PC-9 (cell line): ENCODE measurements around the gene ZNF555. TPM values are rescaled to one million over a fixed set of nuclear protein-coding genes. Genes with fewer than 3 reads are reported as not detected.

Experiments
- BruUV-seq: library from RNA; stranded (reverse); fragments of 400-500 nt; replicated peaks from 2 replicates; lab custom pipeline; 2021; lab: Mats Ljungman, UMichigan
- CTCF ChIA-PET: fragments of 300-600 bp; sonication (Branson Sonifier 250); formaldehyde crosslinking; loops from one replicate; lab custom pipeline; 2022; ENCODE audit warnings: antibody characterized with exemption; lab: Charles Lee
- POLR2A ChIA-PET: fragments of 300-600 bp; sonication (Branson Sonifier 250); formaldehyde crosslinking; loops from one replicate; lab custom pipeline; 2022; ENCODE audit warnings: antibody characterized with exemption; ENCODE audit not compliant: unreplicated experiment; lab: Charles Lee
- DNase-seq, 2 experiments: peaks; one replicate each; pipeline versions ENCODE4 v3.0.0 to v3.0.0-alpha.2; 2015 to 2022; ENCODE audit warnings: mixed read lengths in 1 of 2
- H2AFZ ChIP-seq: fragments of 200-600 bp; sonication (generic); 2 replicates; pipeline ENCODE4 v1.8.1; 2017; ENCODE audit warnings: antibody characterized with exemption
- H3F3A ChIP-seq: fragments of 200-600 bp; sonication (generic); 2 replicates; pipeline ENCODE4 v1.8.1; 2017; ENCODE audit warnings: antibody characterized with exemption, mild to moderate bottlenecking, low read depth; ENCODE audit not compliant: insufficient read depth
- H3K27ac ChIP-seq: fragments of 200-600 bp; sonication (generic); 2 replicates; pipeline ENCODE4 v1.6.1; 2016; ENCODE audit warnings: mixed run types
- H3K27me3 ChIP-seq: fragments of 200-600 bp; sonication (generic); 2 replicates; pipeline ENCODE4 v1.6.1; 2016; ENCODE audit warnings: low read depth, mixed run types; ENCODE audit not compliant: insufficient read depth
- H3K36me3 ChIP-seq: fragments of 200-600 bp; sonication (generic); 2 replicates; pipeline ENCODE4 v1.6.1; 2016; ENCODE audit warnings: low read depth, mixed run types
- H3K4me1 ChIP-seq: fragments of 200-600 bp; sonication (generic); replicated peaks from 2 replicates; pipeline ENCODE4 v1.6.1; 2016; ENCODE audit warnings: mixed run types; ENCODE audit not compliant: insufficient read depth
- H3K4me2 ChIP-seq: fragments of 200-600 bp; sonication (generic); 2 replicates; pipeline ENCODE4 v1.6.1; 2017; ENCODE audit warnings: mixed run types
- H3K4me3 ChIP-seq: fragments of 200-600 bp; sonication (generic); 2 replicates; pipeline ENCODE4 v1.6.1; 2016; ENCODE audit warnings: mixed run types
- H3K79me2 ChIP-seq: fragments of 200-600 bp; sonication (generic); 2 replicates; pipeline ENCODE4 v1.6.1; 2017; ENCODE audit warnings: low read depth, mixed run types
- H3K9me2 ChIP-seq: fragments of 200-600 bp; sonication (generic); 2 replicates; pipeline ENCODE4 v1.8.1; 2017; ENCODE audit warnings: mild to moderate bottlenecking; ENCODE audit not compliant: insufficient read depth
- H3K9me3 ChIP-seq: fragments of 200-600 bp; sonication (generic); 2 replicates; pipeline ENCODE4 v1.8.1; 2016; ENCODE audit warnings: low read depth; ENCODE audit not compliant: insufficient read depth
- H4K20me1 ChIP-seq: fragments of 200-600 bp; sonication (generic); 2 replicates; pipeline ENCODE4 v1.8.1; 2017; ENCODE audit not compliant: insufficient read depth
- EZH2 ChIP-seq: fragments of 200-600 bp; sonication (generic); IDR thresholded peaks from 2 replicates; pipeline ENCODE4 v1.8.0; 2017; ENCODE audit warnings: antibody characterized with exemption, low read depth
- intact Hi-C: fragments of 100-400 bp; cut with micrococcal nuclease; formaldehyde crosslinking; loops from one replicate; pipeline ENCODE4 v1.10.0; 2022; ENCODE audit not compliant: unreplicated experiment
- total RNA-seq: library from RNA; stranded (reverse); gene quantifications from 2 replicates; pipeline ENCODE4 v1.2.3, GENCODE V29; 2021
- TF ChIP-seq, protein P1 (sequence below): fragments of 200-600 bp; sonication (generic); conservative IDR thresholded peaks from 2 replicates; pipeline ENCODE4 v1.6.1; 2017; ENCODE audit warnings: mixed run types, antibody characterized with exemption, mild to moderate bottlenecking, moderate library complexity

The ZNF555 gene
- total RNA-seq, 1 experiment from 2014 or later, result 2.2 TPM

DNA sequence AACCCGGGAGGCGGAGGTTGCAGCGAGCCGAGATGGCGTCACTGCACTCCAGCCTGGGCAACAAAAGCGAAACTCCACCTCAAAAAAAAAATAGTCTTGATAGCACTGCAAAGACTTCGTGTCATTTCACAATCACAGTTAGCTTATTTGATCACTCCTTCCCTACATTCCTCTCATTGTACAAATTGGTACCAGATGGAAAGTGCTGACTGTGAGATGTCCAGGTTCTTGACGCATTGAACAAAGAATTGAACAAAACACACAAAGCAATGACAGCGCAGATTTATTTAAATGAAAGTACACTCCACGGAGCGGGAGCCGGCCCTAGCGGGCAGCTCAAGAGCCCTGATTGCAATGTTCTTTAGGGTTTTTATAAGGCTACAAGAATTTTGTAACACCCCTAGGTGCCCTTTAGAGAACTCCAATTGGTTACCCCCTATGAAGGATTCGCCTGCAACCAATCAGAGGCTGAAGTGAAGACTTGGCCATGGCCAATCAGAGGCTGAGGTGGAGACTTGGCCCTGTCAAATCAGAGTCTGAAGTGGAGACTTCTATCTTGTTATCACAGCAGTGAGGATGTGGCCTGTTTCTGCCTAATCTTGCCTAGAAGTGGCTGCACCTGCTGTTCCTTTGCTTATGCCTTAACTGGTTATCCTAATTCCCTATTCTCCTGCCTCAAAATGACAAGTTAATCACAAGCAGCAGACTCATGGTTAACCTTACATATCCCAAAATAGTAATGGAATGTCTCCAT lies 42.6 kb downstream of the ZNF555 start:
- ChIA-PET POLR2A (no interaction called here), CTCF (interaction anchor here (1.1 kb wide), 1 partner anchor 235 kb away, joined by 3 read pairs; no protein-coding TSS in a partner anchor)
- no peak overlapping the region for H3K27ac ChIP-seq
- H3K4me1 ChIP-seq, result no peaks in the 10 kb centered on the region
- intact Hi-C loops, result no loop called here
- no peaks in the 10 kb centered on the region for H3F3A ChIP-seq
- no peak overlapping the region for H2AFZ ChIP-seq
- peaks cover 4% of the 10 kb centered on the region; the same call in 1 of the 2 replicates for H3K9me3 ChIP-seq
- no peaks in the 10 kb centered on the region for H3K9me2 ChIP-seq
- BruUV-seq, result no TSS peak
- no peaks in the 10 kb centered on the region for H3K36me3 ChIP-seq
- no peaks in the 10 kb centered on the region for H3K79me2 ChIP-seq
- peaks cover 35% of the 10 kb centered on the region for H3K27me3 ChIP-seq
- H4K20me1 ChIP-seq, result no peaks in the 10 kb centered on the region
- TF ChIP-seq, protein P1, sequence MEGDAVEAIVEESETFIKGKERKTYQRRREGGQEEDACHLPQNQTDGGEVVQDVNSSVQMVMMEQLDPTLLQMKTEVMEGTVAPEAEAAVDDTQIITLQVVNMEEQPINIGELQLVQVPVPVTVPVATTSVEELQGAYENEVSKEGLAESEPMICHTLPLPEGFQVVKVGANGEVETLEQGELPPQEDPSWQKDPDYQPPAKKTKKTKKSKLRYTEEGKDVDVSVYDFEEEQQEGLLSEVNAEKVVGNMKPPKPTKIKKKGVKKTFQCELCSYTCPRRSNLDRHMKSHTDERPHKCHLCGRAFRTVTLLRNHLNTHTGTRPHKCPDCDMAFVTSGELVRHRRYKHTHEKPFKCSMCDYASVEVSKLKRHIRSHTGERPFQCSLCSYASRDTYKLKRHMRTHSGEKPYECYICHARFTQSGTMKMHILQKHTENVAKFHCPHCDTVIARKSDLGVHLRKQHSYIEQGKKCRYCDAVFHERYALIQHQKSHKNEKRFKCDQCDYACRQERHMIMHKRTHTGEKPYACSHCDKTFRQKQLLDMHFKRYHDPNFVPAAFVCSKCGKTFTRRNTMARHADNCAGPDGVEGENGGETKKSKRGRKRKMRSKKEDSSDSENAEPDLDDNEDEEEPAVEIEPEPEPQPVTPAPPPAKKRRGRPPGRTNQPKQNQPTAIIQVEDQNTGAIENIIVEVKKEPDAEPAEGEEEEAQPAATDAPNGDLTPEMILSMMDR, result no peak
- no peak for TF ChIP-seq EZH2
- no peak overlapping the region for H3K4me2 ChIP-seq
- DNase-seq, result no peak
- no peak overlapping the region for H3K4me3 ChIP-seq

DNA sequence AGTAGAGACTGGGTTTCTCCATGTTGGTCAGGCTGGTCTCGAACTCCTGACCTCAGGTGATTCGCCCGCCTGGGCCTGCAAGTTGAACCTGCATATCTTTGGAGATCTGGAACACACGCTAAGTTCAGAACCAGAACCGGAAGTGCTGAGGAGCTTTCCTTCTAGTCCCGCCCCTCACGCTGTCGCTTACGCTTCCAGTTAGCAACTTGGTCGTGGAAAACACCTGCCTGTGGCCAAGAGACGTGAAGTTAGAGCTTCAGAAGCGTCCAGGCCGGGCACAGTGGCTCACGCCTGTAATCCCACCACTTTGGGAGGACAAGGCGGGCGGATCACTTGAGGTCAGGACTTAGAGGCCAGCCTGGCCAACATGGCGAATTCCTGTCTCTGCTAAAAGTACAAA lies 44.5 kb downstream of the ZNF555 start:
- Histone ChIP-seq H3K27me3 (peaks cover 35% of the 10 kb centered on the region), H3K36me3 (no peaks in the 10 kb centered on the region), H3K79me2 (no peaks in the 10 kb centered on the region), H3K4me2 (no peak overlapping the region), H3K9me2 (no peaks in the 10 kb centered on the region), H2AFZ (no peak overlapping the region), H3K27ac (no peak overlapping the region), H3F3A (no peaks in the 10 kb centered on the region), H3K4me1 (no peaks in the 10 kb centered on the region), H3K4me3 (no peak overlapping the region), H3K9me3 (no peaks in the 10 kb centered on the region), H4K20me1 (no peaks in the 10 kb centered on the region)
- intact Hi-C loops, result loop anchor here (5.0 kb wide), 1 partner anchor 67 kb away; no protein-coding TSS in a partner anchor
- CTCF ChIA-PET, result no interaction called here
- no peak for DNase-seq
- no peak for TF ChIP-seq EZH2
- TF ChIP-seq, protein P1, result no peak
- no TSS peak for BruUV-seq
- POLR2A ChIA-PET, result no interaction called here

DNA sequence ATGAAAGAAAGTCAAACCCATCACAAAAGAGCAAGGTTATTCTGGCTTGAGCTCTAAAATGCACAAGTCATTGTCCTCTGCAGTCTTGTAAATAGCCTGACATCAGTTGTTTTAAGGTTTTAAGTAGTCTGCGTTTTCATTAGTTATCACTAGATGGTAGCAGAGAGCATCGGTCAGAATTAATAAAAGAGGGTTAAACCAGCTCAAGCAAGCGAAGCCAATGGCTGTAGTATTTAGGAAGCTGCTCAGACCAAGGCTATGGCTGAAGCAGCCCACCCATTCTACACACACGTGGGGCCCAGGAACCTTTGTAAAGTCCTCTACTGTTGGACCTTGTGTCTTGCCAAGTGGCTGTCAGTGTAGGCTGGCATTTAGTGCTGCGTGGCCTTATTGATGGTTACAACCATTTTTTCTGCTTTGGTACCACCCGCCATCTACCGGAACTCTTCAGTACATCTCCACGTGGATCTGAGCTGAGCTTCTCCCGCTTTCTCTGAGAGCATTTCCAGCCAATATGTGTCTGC lies 46.2 kb downstream of the ZNF555 start:
- H3K4me1 ChIP-seq, result no peaks in the 10 kb centered on the region
- no peak overlapping the region for H3K4me2 ChIP-seq
- BruUV-seq, result no TSS peak
- CTCF ChIA-PET, result interaction anchor here (0.6 to 1.2 kb wide), 2 partner anchors 63 to 619 kb away, joined by 3 to 5 read pairs; no protein-coding TSS in a partner anchor
- no peak overlapping the region for H3K27ac ChIP-seq
- POLR2A ChIA-PET, result no interaction called here
- H3F3A ChIP-seq, result no peaks in the 10 kb centered on the region
- no peak for TF ChIP-seq EZH2
- TF ChIP-seq, protein P1, result peak; percentile 61
- H3K9me2 ChIP-seq, result no peaks in the 10 kb centered on the region
- no peak overlapping the region for H3K4me3 ChIP-seq
- H4K20me1 ChIP-seq, result no peaks in the 10 kb centered on the region
- peaks cover 29% of the 10 kb centered on the region for H3K27me3 ChIP-seq
- intact Hi-C loops, result loop anchor here (5.0 kb wide), 1 partner anchor 65 kb away; no protein-coding TSS in a partner anchor
- no peak overlapping the region for H2AFZ ChIP-seq
- no peaks in the 10 kb centered on the region for H3K79me2 ChIP-seq
- H3K9me3 ChIP-seq, result no peaks in the 10 kb centered on the region
- no peaks in the 10 kb centered on the region for H3K36me3 ChIP-seq
- peak in 1 of 2 experiments; percentile 58 for DNase-seq
